Measurements from ENCODE around the gene KLHL7. TPM values are rescaled to one million over a fixed set of nuclear protein-coding genes. Genes with fewer than 3 reads are reported as not detected.

Gene KLHL7
- total and polyA plus RNA-seq, 5 experiments from 2014 or later, result 19.7 to 32.3 (median 29.7) TPM

Other genes starting within 250 kb of the KLHL7 start
- gene HYCC1, start 91.7 kb upstream of the KLHL7 start, total RNA-seq, result 10 to 100 TPM; 15.2 to 15.8 TPM
- 10 to 100 TPM in 1 of 3 donors, 1 to 10 TPM in 2; 6.8 to 11.1 (median 8.6) TPM for gene HYCC1, start 91.7 kb upstream of the KLHL7 start, polyA plus RNA-seq
- 10 to 100 TPM; 38.8 to 39.2 TPM for gene NUP42, start 76.3 kb downstream of the KLHL7 start, total RNA-seq
- gene NUP42, start 76.3 kb downstream of the KLHL7 start, polyA plus RNA-seq, result 10 to 100 TPM; 28.2 to 31.1 (median 29.3) TPM
- 1 to 10 TPM; 5.9 to 6.3 TPM for gene GPNMB, start 141.0 kb downstream of the KLHL7 start, total RNA-seq
- gene GPNMB, start 141.0 kb downstream of the KLHL7 start, polyA plus RNA-seq, result not detected
- 10 to 100 TPM; 46.5 to 52.5 TPM for gene MALSU1, start 193.6 kb downstream of the KLHL7 start, total RNA-seq
- gene MALSU1, start 193.6 kb downstream of the KLHL7 start, polyA plus RNA-seq, result 10 to 100 TPM; 47.6 to 71.6 (median 69.9) TPM